IMR-90 (cell line): ENCODE data around the gene NCOR1. TPM values are rescaled to one million over a fixed set of nuclear protein-coding genes. Genes with fewer than 3 reads are reported as not detected.

Experiments used
- ATAC-seq: fragments of 200-7000 bp; cut with Tn5 transposase; 2 replicates; pipeline ENCODE4 v1.9.1; 2020; ENCODE audit warnings: low read depth, mild to moderate bottlenecking, moderate library complexity
- BruUV-seq: library from RNA; stranded (reverse); fragments of 400-500 nt; replicated peaks from 2 replicates; lab custom pipeline; 2021; lab: Mats Ljungman, UMichigan
- CTCF ChIA-PET: fragments of 300-600 bp; formaldehyde crosslinking; extraction: SDS; loops from one replicate; lab custom pipeline; 2021; ENCODE audit warnings: antibody characterized with exemption; lab: Yijun Ruan, JAX
- POLR2A ChIA-PET: fragments of 300-600 bp; sonication (Branson Sonifier 250); formaldehyde crosslinking; loops from one replicate; lab custom pipeline; 2022; ENCODE audit warnings: antibody characterized with exemption; ENCODE audit not compliant: unreplicated experiment; lab: Charles Lee
- DNase-seq: peaks from one replicate; pipeline ENCODE4 v3.0.0; 2013
- H2AFZ ChIP-seq: replicated peaks from 2 replicates; pipeline ENCODE3; 2013; ENCODE audit warnings: low read length, mild to moderate bottlenecking; ENCODE audit not compliant: poor library complexity
- H2AK5ac ChIP-seq: 2 replicates; pipeline ENCODE4 v1.6.1; 2013; ENCODE audit warnings: low read depth, low read length, inconsistent platforms
- H2AK9ac ChIP-seq: replicated peaks from 2 replicates; pipeline ENCODE3; 2013; ENCODE audit warnings: mild to moderate bottlenecking, low read depth, low read length, moderate library complexity; ENCODE audit not compliant: poor library complexity
- H2BK120ac ChIP-seq: 2 replicates; pipeline ENCODE4 v1.6.1; 2013; ENCODE audit warnings: low read depth, low read length, inconsistent platforms
- H2BK15ac ChIP-seq: 3 replicates; pipeline ENCODE4 v1.6.1; 2013; ENCODE audit warnings: low read depth, low read length, inconsistent platforms
- H2BK20ac ChIP-seq: 2 replicates; pipeline ENCODE4 v1.6.1; 2013; ENCODE audit warnings: low read depth, mild to moderate bottlenecking, inconsistent platforms, low read length, moderate library complexity
- H2BK5ac ChIP-seq: 2 replicates; pipeline ENCODE4 v1.6.1; 2013; ENCODE audit warnings: mild to moderate bottlenecking, low read depth, low read length, inconsistent platforms; ENCODE audit not compliant: poor library complexity, severe bottlenecking
- H3K14ac ChIP-seq: replicated peaks from 2 replicates; pipeline ENCODE4 v1.6.1; 2013; ENCODE audit warnings: low read depth, low read length, inconsistent platforms
- H3K18ac ChIP-seq: 2 replicates; pipeline ENCODE4 v1.6.1; 2013; ENCODE audit warnings: low read depth, low read length, control low read depth
- H3K23ac ChIP-seq: 2 replicates; pipeline ENCODE4 v1.6.1; 2013; ENCODE audit warnings: low read depth, low read length, inconsistent platforms
- H3K27ac ChIP-seq: 2 replicates; pipeline ENCODE4 v1.5.1; 2013; ENCODE audit warnings: mild to moderate bottlenecking, control low read depth, low read length; ENCODE audit not compliant: insufficient read depth
- H3K27me3 ChIP-seq: 2 replicates; pipeline ENCODE4 v1.6.1; 2013; ENCODE audit warnings: low read length; ENCODE audit not compliant: control insufficient read depth, insufficient read depth
- H3K36me3 ChIP-seq: 2 replicates; pipeline ENCODE4 v1.6.1; 2013; ENCODE audit warnings: low read length, mixed read lengths; ENCODE audit not compliant: control insufficient read depth, insufficient read depth
- H3K4ac ChIP-seq: 2 replicates; pipeline ENCODE4 v1.6.1; 2013; ENCODE audit warnings: low read depth, low read length, inconsistent platforms
- H3K4me1 ChIP-seq: 2 replicates; pipeline ENCODE4 v1.6.1; 2013; ENCODE audit warnings: low read length, mixed read lengths; ENCODE audit not compliant: control insufficient read depth, insufficient read depth
- H3K4me2 ChIP-seq: 2 replicates; pipeline ENCODE4 v1.6.1; 2013; ENCODE audit warnings: low read depth, mild to moderate bottlenecking, control low read depth, low read length, moderate library complexity
- H3K4me3 ChIP-seq: 2 replicates; pipeline ENCODE4 v1.5.1; 2013; ENCODE audit warnings: low read depth, mild to moderate bottlenecking, control low read depth, low read length, moderate library complexity; ENCODE audit not compliant: insufficient read depth
- H3K56ac ChIP-seq: 2 replicates; pipeline ENCODE4 v1.6.1; 2013; ENCODE audit warnings: low read length, inconsistent platforms; ENCODE audit not compliant: insufficient read depth; ENCODE audit errors: extremely low read depth
- H3K79me1 ChIP-seq, 2 experiments: 2 replicates each; pipeline ENCODE4 v1.6.1; 2013; ENCODE audit warnings: low read length in 2 of 2, inconsistent platforms in 1 of 2, low read depth in 1 of 2
- H3K9ac ChIP-seq: 2 replicates; pipeline ENCODE4 v1.6.1; 2013; ENCODE audit warnings: low read depth, low read length, control low read depth
- H3K9me1 ChIP-seq: 2 replicates; pipeline ENCODE4 v1.6.1; 2013; ENCODE audit warnings: low read length, inconsistent platforms; ENCODE audit not compliant: insufficient read depth
- H3K9me3 ChIP-seq: 2 replicates; pipeline ENCODE4 v1.6.1; 2013; ENCODE audit warnings: low read length; ENCODE audit not compliant: control insufficient read depth, insufficient read depth
- H4K20me1 ChIP-seq: 2 replicates; pipeline ENCODE4 v1.6.1; 2013; ENCODE audit warnings: low read length, inconsistent platforms; ENCODE audit not compliant: insufficient read depth
- H4K5ac ChIP-seq: 2 replicates; pipeline ENCODE4 v1.6.1; 2013; ENCODE audit warnings: mild to moderate bottlenecking, low read depth, low read length, control low read depth
- H4K8ac ChIP-seq, 2 experiments: 2 replicates each; pipeline ENCODE4 v1.6.1; 2013; ENCODE audit warnings: low read depth in 2 of 2, low read length in 2 of 2, control low read depth in 1 of 2, inconsistent platforms in 1 of 2
- H4K91ac ChIP-seq: 2 replicates; pipeline ENCODE4 v1.6.1; 2013; ENCODE audit warnings: low read depth, low read length, inconsistent platforms; ENCODE audit not compliant: insufficient read depth
- CTCF ChIP-seq: conservative IDR thresholded peaks from 2 replicates; pipeline ENCODE4 v1.5.1; 2012; ENCODE audit warnings: mild to moderate bottlenecking, low read depth, low read length, improper control_type of control experiment
- ELK1 ChIP-seq: fragments of 150-350 bp; IDR thresholded peaks from 2 replicates; pipeline ENCODE4 v1.6.1; 2016; ENCODE audit warnings: low read depth, mild to moderate bottlenecking, low read length, moderate library complexity, borderline replicate concordance
- MAFK ChIP-seq: IDR thresholded peaks from 2 replicates; pipeline ENCODE4 v1.6.1; 2012; ENCODE audit warnings: low read depth, low read length, improper control_type of control experiment
- NFE2L2 ChIP-seq: fragments of 150-350 bp; IDR thresholded peaks from 2 replicates; pipeline ENCODE4 v1.6.1; 2016; ENCODE audit warnings: low read depth, mild to moderate bottlenecking, low read length
- POLR2A ChIP-seq: IDR thresholded peaks from 2 replicates; pipeline ENCODE4 v1.6.1; 2012; ENCODE audit warnings: mild to moderate bottlenecking, low read depth, low read length
- RAD21 ChIP-seq: IDR thresholded peaks from 2 replicates; pipeline ENCODE4 v1.6.1; 2012; ENCODE audit warnings: low read length, improper control_type of control experiment
- RFX5 ChIP-seq: IDR thresholded peaks from 2 replicates; pipeline ENCODE4 v1.8.0; 2012; ENCODE audit warnings: low read depth, mild to moderate bottlenecking, low read length, moderate library complexity
- SMC3 ChIP-seq: fragments of 150-350 bp; IDR thresholded peaks from 2 replicates; pipeline ENCODE4 v1.6.1; 2016; ENCODE audit warnings: low read depth, mild to moderate bottlenecking, antibody characterized with exemption, low read length, moderate library complexity
- dilution Hi-C: fragments of 300-500 bp; cut with HindIII; formaldehyde crosslinking; loops from one replicate; pipeline ENCODE4 v1.14.3; 2018; ENCODE audit warnings: low sequenced_read_pairs; ENCODE audit not compliant: unreplicated experiment
- in situ Hi-C: fragments of 300-500 bp; cut with MboI; formaldehyde crosslinking; loops from 3 replicates; pipeline ENCODE4 v1.14.3; 2019; ENCODE audit warnings: low sequenced_read_pairs, inconsistent platforms, mixed read lengths
- intact Hi-C: fragments of 100-400 bp; cut with micrococcal nuclease; formaldehyde crosslinking; loops from 2 replicates; pipeline ENCODE4 v1.10.0; 2022
- polyA plus RNA-seq, 3 experiments: library from polyadenylated mRNA; depleted of rRNA; stranded (reverse); fragments of >200 nt; gene quantifications; 2 replicates each; pipeline ENCODE4 v1.2.3, GENCODE V29; 2012; ENCODE audit warnings: low replicate concordance in 1 of 3
- total RNA-seq: library from RNA; depleted of rRNA; stranded (reverse); fragments of >200 nt; gene quantifications from 2 replicates; pipeline ENCODE4 v1.2.3, GENCODE V29; 2012

The NCOR1 gene
- total and polyA plus RNA-seq, 2 of the 4 experiments (the other 2 are of a cell fraction) = 54.5 to 80.3 TPM

- Histone ChIP-seq H4K91ac (no peak overlapping the region), H3K4me3 (no peak overlapping the region), H3K56ac (no peak overlapping the region), H4K5ac (no peak overlapping the region), H3K9ac (no peak overlapping the region), H3K4me2 (no peak overlapping the region), H4K8ac (no peak overlapping the region), H3K27me3 (no peaks in the 10 kb centered on the region), H3K27ac (no peak overlapping the region), H3K14ac (no peak overlapping the region), H2AK5ac (no peak overlapping the region), H3K9me3 (peaks cover 2% of the 10 kb centered on the region), H3K18ac (no peak overlapping the region), H2BK20ac (no peak overlapping the region), H4K20me1 (peaks cover 3% of the 10 kb centered on the region; the same call in 1 of the 2 replicates), H2AK9ac (no peak overlapping the region), H2BK5ac (no peak overlapping the region), H3K36me3 (peaks cover 48% of the 10 kb centered on the region), H3K4ac (no peak overlapping the region), H3K79me1 (peaks cover 4 to 49% of the 10 kb centered on the region in 2 experiments), H3K23ac (no peak overlapping the region), H2BK15ac (no peak overlapping the region), H3K9me1 (peaks cover 6% of the 10 kb centered on the region), H3K4me1 (no peaks in the 10 kb centered on the region), H2BK120ac (no peak overlapping the region), H2AFZ (no peak overlapping the region)
- DNase-seq = peak; percentile 27
- dilution Hi-C loops (no loop called here), in situ Hi-C loops (no loop called here), intact Hi-C loops (no loop called here)
- CTCF ChIA-PET = no interaction called here
- no peak for TF ChIP-seq POLR2A
- no peak for TF ChIP-seq NFE2L2
- TF ChIP-seq CTCF = no peak
- no peak for TF ChIP-seq RFX5
- no peak for TF ChIP-seq SMC3
- TF ChIP-seq ELK1 = no peak
- TF ChIP-seq RAD21 = no peak
- TF ChIP-seq MAFK = peak; percentile 31; the same call in 1 of the 2 replicates
- no TSS peak for BruUV-seq
- POLR2A ChIA-PET = no interaction called here
- ATAC-seq = no peak
Measured at GRCh38 chr17:16037636-16038035, 177.7 kb downstream of the NCOR1 start.
